ENCODE data around the gene CLCN4.

The CLCN4 gene

DNA sequence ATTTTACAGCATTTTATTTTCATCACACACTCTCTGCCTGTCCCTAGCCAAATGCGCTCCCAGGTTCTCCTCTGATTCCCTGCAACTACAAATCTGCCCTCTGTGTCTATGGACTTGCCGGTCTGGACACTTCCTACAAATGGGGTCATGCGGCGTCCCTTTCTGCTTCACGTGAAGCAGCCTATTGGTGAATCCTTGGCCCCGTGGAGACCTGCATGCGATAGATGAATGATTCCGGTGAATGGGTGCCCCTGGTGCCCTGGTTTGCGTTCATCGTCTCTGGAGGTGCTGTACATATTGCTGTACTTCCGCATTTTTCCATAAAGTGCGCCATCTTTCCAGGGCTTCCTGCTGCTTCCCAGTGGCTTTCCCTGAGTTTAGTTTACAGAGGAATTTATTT, 27.5 kb upstream of the CLCN4 start:
- no peak for DNase-seq (ENCODE audit: low read depth in 2 of 2)

- DNase-seq (ENCODE audit: low read depth in 2 of 2), result no peak
Observed at GRCh38 chrX:10130354-10130753, 26.4 kb upstream of the CLCN4 start.

GRCh38 chrX:10133980-10134676, 22.6 kb upstream of the CLCN4 start:
- no peak for DNase-seq (ENCODE audit: low read depth in 2 of 2)

GRCh38 chrX:10134921-10135320, 21.9 kb upstream of the CLCN4 start:
- DNase-seq (ENCODE audit: low read depth in 2 of 2), result no peak

GRCh38 chrX:10135561-10136399, 21.0 kb upstream of the CLCN4 start:
- no peak for DNase-seq (ENCODE audit: low read depth in 2 of 2)

DNA sequence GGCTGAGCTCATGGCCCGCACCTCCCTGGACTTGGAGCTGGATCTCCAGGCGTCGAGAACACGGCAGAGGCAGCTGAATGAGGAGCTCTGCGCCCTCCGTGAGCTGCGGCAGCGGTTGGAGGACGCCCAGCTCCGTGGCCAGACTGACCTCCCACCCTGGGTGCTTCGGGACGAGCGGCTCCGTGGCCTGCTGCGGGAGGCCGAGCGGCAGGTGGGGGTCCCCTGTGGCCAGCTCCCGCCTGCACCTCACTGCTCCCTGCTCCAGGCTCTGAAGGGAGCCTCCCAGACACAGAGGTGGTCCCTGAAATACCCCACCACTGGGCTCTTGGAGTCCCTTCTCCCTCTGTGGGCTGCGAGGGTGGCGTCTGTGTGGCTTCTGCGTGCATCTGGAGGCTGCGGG, 18.0 kb upstream of the CLCN4 start:
- no peak for DNase-seq (ENCODE audit: low read depth in 2 of 2)

DNA sequence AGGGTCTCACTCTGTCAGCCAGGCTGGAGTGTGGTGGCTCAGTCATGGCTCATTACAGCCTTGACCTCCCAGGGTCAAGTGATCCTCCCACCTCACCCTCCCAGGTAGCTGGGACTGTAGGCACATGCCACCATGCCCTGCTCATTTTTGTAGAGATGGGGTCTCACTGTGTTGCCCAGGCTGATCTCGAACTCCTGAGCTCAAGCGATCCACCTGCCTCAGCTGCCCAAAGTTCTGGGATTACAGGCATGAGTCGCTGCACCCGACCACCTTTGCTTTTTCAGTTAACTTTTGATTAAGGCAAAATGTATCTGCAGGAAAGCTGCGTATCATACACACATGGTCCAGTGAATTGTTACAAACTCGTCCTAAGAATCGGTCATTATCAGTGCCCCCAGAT, 16.5 kb upstream of the CLCN4 start:
- DNase-seq (ENCODE audit: low read depth in 2 of 2), result no peak

GRCh38 chrX:10142041-10142599, 14.7 kb upstream of the CLCN4 start:
- DNase-seq (ENCODE audit: low read depth in 2 of 2), result no peak

DNA sequence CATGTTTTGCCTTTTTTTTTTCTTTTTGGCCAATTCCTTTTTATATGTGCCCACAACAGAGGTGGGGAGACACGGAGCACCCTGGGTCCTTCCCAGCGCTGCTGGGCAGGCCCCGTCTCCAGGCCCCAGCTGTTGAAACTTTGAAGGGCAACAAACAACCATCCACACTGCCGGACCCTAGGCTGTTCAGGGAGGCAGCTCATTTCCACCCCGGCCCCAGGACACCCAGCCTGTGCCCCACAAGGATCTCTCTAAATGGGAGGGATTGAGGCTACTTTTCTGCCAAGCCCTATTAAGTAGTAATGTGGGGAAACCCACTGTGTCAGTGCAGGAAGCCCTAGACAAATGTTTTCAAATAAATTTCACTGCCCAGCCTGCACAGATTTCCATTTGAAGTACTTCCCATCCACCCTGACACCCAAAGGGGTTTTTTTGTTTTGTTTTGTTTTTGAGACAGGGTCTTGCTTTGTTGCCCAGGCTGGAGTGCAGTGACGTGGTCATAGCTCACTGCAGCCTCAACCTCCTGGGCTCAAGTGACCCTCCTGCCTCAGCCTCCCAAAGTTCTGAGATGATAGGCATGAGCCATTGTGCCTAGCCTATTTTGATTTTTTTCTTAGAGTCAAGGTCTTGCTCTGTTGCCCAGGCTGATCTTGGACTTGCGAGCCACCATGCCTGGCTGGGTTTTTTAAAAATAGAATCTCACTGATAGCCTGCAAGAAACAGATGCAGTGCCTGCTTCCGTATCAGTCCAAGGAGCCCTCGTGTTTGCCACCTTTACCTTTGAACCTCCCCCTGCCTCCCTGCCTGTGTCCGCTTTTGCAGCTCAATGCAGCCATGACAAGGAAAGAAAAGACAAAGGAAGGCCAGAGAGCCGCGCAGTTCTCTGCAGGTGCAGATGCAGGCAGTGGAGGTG, 13.4 kb upstream of the CLCN4 start:
- no peak for DNase-seq (ENCODE audit: low read depth in 2 of 2)

- DNase-seq (ENCODE audit: low read depth in 2 of 2), result no peak
Observed at GRCh38 chrX:10146346-10146745, 10.4 kb upstream of the CLCN4 start.

- DNase-seq (ENCODE audit: low read depth in 2 of 2), result no peak
Observed at GRCh38 chrX:10152086-10152485, 4.7 kb upstream of the CLCN4 start.

DNA sequence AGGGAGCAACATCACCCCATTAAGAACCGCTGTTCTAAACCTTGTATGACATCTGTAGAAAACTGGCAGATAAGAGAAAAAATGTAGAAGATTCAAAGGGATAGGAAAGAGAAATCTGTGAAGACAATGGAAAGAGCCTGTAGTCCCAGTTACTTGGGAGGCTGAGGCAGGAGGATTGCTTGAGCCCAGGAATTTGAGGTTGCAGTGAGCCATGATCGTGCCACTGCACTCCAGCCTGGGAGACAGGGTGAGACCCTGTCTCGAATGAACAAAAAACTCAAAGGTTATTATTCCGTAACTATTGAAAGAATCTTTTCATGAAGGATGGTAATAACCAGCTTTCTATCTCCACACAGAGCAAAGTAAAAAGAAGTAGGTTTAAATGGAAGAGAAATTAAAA, 1.6 kb upstream of the CLCN4 start:
- DNase-seq (ENCODE audit: low read depth in 2 of 2), result no peak

- no peak for DNase-seq (ENCODE audit: low read depth in 2 of 2)
Observed at GRCh38 chrX:10157032-10157341, 212 bp downstream of the CLCN4 start.

GRCh38 chrX:10157543-10157942, 768 bp downstream of the CLCN4 start:
- no peak for DNase-seq (ENCODE audit: low read depth in 2 of 2)

GRCh38 chrX:10158279-10159144, 1.7 kb downstream of the CLCN4 start:
- DNase-seq (ENCODE audit: low read depth in 2 of 2), result no peak

GRCh38 chrX:10159145-10159468, 2.3 kb downstream of the CLCN4 start:
- DNase-seq (ENCODE audit: low read depth in 2 of 2), result no peak

DNA sequence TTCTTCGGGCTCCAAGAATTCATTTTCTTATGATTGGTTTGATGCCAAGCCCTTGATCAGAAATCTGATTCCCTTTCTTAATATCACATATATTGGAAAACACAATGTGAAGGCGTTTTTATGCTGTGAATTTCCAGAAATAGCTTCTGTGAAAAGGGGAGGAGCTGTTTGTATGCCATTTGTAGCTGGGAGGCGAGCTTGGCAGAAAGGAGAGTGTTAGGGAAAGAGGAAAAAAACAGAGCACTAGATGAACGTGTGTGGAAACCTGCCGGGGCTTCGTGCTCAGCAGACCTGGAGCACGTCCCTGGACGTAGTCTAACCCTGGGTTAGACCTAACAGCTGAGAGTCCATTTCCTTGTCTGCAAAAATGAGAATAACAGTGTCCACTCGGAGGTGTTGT, 3.4 kb downstream of the CLCN4 start:
- no peak for DNase-seq (ENCODE audit: low read depth in 2 of 2)

- no peak for DNase-seq (ENCODE audit: low read depth in 2 of 2)
Observed at GRCh38 chrX:10163031-10163430, 6.3 kb downstream of the CLCN4 start.

- DNase-seq (ENCODE audit: low read depth in 2 of 2), result no peak
Observed at GRCh38 chrX:10164879-10165278, 8.1 kb downstream of the CLCN4 start.

DNA sequence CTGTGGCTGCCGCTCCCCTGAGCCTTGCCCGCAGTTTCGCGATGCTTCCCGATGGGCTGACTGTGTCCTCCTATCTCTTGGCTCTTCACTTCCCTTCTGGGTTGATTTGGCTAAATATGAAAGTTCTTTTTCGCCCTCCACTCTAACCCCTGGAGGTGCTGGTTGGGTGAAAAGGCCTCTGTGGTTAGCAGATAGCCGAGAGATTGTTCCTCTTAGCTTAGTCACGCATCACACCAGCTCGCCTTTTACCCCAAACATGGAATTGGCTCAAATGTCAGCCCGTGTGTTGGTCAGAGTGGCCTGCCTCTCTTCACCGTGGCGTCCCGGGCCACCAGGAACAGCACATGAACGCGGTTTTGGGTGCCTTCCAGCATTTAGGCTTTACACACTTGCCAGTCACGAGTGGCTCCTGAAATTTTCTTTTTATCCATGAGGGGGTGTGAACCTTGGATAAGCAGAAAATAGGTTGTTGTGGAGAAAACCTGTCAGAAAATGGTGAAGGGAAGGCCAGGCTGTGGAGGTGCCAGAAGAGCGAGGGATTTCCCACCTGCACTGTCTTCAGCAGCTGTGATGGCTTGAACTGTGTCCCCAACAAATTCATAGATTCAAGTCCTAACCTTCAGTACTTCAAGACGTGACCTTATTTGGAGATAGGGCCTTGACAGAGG, 8.9 kb downstream of the CLCN4 start:
- no peak for DNase-seq (ENCODE audit: low read depth in 2 of 2)

DNA sequence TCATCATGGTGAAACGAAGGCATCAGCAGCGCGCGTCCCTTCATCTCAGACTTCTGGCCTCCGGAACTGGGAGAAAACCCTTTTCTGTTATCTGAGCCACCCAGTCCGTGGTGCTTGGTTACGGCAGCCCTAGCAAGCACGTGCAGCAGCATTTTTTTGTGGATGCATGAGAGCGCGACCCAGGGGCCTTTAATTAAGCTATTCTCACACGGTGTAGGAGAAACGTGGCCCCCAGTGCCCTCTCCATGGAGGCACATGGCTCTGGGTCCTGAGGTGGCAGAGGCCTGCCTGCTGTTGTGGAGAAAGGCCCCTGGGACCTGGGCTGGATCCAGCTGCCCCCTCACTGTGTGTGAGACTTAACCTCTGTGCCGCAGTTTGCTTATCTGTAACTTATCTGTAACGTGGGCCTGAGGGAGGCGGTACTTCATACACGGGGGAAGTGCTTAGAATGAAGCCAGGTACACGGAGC, 9.5 kb downstream of the CLCN4 start:
- no peak for DNase-seq (ENCODE audit: low read depth in 2 of 2)

Data from stimulated activated CD8-positive, alpha-beta memory T cell treated with anti-CD3 and anti-CD28 coated beads, Interleukin-7, amount 100 ng/mL, for 4 hours (primary cell).